ENCODE results near the gene AAMP. TPM values are rescaled to one million over a fixed set of nuclear protein-coding genes. Genes with fewer than 3 reads are reported as not detected.

Gene AAMP
- total RNA-seq, 4 donors from 2014 or later: 104 to 169 (median 144) TPM

DNA sequence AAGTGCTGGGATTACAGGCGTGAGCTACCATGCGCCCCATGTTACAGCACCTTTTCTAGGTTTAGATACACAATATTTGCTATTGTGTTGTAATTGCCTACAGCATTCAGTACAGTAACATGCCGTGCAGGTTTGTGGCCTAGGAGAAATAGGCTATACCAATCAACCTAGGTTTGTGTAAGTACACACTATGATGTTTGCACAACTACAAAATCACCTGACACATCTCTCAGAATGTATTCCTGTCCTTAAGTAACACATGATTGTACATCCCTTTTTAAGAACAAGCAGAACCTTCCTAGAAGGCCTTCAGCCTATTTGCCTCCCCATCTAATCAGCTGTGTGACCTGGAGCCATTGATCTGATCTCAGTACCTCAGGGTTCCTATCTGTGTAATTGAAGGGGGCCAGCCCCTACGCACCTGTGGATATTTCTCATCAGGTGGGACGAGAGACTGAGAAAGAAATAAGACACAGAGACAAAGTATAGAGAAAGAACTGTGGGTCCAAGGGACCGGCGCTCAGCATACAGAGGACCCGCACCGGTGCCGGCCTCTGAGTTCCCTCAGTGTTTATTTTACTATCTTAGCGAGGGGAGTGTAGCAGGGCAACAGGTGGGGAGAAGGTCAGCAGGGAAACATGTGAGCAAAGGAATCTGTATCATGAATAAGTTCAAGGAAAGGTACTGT is 41.1 kb upstream of the AAMP start:
- WGBS: 83% methylated on average over 11 of the region's 11 CpGs
- no peak for TF ChIP-seq POLR2AphosphoS5 (IDR thresholded peaks at IDR 0.05)
- no peak for TF ChIP-seq POLR2A (IDR thresholded peaks at IDR 0.05; ENCODE audit: low read depth)
- TF ChIP-seq EP300 (IDR thresholded peaks at IDR 0.05): no peak
- TF ChIP-seq, protein P1, sequence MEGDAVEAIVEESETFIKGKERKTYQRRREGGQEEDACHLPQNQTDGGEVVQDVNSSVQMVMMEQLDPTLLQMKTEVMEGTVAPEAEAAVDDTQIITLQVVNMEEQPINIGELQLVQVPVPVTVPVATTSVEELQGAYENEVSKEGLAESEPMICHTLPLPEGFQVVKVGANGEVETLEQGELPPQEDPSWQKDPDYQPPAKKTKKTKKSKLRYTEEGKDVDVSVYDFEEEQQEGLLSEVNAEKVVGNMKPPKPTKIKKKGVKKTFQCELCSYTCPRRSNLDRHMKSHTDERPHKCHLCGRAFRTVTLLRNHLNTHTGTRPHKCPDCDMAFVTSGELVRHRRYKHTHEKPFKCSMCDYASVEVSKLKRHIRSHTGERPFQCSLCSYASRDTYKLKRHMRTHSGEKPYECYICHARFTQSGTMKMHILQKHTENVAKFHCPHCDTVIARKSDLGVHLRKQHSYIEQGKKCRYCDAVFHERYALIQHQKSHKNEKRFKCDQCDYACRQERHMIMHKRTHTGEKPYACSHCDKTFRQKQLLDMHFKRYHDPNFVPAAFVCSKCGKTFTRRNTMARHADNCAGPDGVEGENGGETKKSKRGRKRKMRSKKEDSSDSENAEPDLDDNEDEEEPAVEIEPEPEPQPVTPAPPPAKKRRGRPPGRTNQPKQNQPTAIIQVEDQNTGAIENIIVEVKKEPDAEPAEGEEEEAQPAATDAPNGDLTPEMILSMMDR (IDR thresholded peaks at IDR 0.05): no peak
- H3K36me3 ChIP-seq: no peaks in the 10 kb centered on the region
- H3K4me1 ChIP-seq: no peaks in the 10 kb centered on the region
- H3K9me3 ChIP-seq: no peaks in the 10 kb centered on the region
- H3K27me3 ChIP-seq: no peaks in the 10 kb centered on the region
- intact Hi-C loops (cut with DNase I): no loop called here
- no peak for DNase-seq (ENCODE audit: extremely low spot score)
- no peak overlapping the region for H3K27ac ChIP-seq (replicated peaks in 1 of 4)
- H3K4me3 ChIP-seq: no peak overlapping the region

DNA sequence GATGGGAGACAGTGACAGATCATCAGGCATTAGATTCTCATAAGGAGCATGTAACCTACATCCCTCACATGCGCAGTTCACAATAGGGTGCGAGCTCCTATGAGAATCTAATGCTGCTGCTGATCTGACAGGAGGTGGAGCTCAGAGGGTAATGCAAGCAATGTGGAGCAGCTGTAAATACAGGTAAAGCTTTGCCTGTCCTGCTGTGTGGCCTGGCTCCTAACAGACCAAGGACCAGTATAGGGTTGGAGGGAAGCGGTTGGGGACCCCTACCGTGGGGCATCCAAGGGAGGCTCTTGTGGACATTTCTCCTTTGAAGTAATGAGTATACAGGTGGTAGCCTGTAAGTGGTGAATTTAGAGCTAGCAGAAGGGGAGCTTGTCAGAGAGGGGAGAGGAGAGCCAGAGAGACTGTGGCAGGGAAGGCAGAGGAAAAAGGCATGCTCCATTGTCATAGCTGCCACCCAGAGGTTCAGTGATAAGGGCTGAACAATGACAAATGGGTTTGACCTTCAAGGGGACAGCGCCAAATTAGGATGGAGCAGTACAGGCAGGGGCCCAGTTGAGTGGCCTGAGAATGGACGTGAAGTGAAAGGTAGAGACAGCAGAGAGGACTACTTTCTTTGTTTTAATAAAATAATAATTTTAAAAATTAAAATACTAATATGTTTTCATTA is 37.6 kb upstream of the AAMP start:
- no peaks in the 10 kb centered on the region for H3K9me3 ChIP-seq
- H3K27me3 ChIP-seq: no peaks in the 10 kb centered on the region
- no peaks in the 10 kb centered on the region for H3K4me1 ChIP-seq
- no peak overlapping the region for H3K4me3 ChIP-seq
- no peaks in the 10 kb centered on the region for H3K36me3 ChIP-seq
- TF ChIP-seq POLR2AphosphoS5 (IDR thresholded peaks at IDR 0.05) (no peak), POLR2A (IDR thresholded peaks at IDR 0.05; ENCODE audit: low read depth) (no peak)
- 87% methylated on average over 6 of the region's 6 CpGs for WGBS
- no peak for DNase-seq (ENCODE audit: extremely low spot score)
- intact Hi-C loops (cut with DNase I): no loop called here
- no peak overlapping the region for H3K27ac ChIP-seq (replicated peaks in 1 of 4)

DNA sequence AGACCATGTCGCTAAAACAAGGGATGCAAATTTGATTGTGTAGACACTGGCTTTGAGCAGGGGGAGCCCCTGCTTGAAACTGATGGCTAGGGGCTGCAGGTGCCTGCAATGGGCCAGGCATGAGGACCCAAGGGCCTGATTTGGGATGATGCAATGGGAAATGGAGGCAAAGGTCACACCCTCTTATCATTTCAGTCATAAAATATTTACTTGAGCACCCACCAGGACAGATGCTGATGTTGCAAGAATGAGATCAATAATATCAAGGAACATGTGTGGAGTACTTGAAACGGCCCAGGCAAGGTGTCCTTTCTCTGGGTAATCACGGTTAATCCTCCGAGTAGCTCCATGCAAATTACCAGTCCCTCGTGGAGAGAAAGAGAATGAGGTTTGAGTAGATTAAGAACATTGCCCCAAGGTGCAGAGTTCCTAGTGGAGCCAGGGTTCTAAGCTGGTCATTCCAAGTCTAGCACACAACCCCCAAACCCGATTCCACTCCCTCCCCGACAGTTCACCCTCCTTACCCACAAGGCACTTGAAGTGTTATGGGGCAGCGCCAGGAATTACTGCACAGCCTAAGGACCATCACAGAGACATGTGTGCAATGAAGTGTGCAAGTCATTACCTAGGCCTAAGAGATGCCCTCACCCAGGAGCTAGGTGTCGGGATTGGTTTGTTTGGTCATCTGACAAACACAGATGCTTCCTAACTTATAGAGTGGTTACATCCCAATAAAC is 36.4 kb upstream of the AAMP start:
- Histone ChIP-seq H3K27ac (replicated peaks in 1 of 4) (no peak overlapping the region), H3K9me3 (no peaks in the 10 kb centered on the region), H3K4me1 (peaks cover 0 to 4% (median 0%) of the 10 kb centered on the region in 4 donors), H3K27me3 (no peaks in the 10 kb centered on the region), H3K4me3 (no peak overlapping the region), H3K36me3 (no peaks in the 10 kb centered on the region)
- TF ChIP-seq POLR2AphosphoS5 (IDR thresholded peaks at IDR 0.05) (no peak), POLR2A (IDR thresholded peaks at IDR 0.05; ENCODE audit: low read depth) (no peak), EP300 (IDR thresholded peaks at IDR 0.05) (no peak)
- TF ChIP-seq, protein P1 (IDR thresholded peaks at IDR 0.05): no peak
- 89% methylated on average over 8 of the region's 9 CpGs for WGBS
- intact Hi-C loops (cut with DNase I): no loop called here
- no peak for DNase-seq (ENCODE audit: extremely low spot score)

DNA sequence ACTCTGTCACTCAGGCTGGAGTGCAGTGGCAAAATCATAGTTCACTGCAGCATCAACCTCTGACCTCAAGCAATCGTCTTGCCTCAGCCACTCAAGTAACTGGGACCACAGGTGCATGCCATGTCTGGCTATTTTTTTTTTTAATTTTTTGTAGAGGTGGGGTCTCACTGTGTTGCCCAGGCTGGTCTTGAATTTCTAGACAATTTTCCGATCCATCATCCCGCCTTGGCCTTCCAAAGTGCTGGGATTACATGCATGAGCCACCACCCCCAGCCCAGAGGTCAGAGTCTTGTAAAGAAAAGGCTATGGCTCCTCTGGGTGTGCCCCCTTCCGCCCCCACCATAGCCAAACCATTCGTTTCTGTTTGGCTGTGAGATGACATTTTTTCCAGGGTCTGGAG is 35.4 kb upstream of the AAMP start:
- Histone ChIP-seq H3K27me3 (no peaks in the 10 kb centered on the region), H3K9me3 (no peaks in the 10 kb centered on the region), H3K27ac (replicated peaks in 1 of 4) (no peak overlapping the region), H3K4me1 (peaks cover 0 to 7% (median 3%) of the 10 kb centered on the region in 4 donors), H3K36me3 (no peaks in the 10 kb centered on the region), H3K4me3 (no peak overlapping the region)
- DNase-seq (ENCODE audit: extremely low spot score): no peak
- TF ChIP-seq EP300 (IDR thresholded peaks at IDR 0.05): no peak
- TF ChIP-seq, protein P1 (IDR thresholded peaks at IDR 0.05): no peak
- TF ChIP-seq POLR2A (IDR thresholded peaks at IDR 0.05; ENCODE audit: low read depth): no peak
- TF ChIP-seq POLR2AphosphoS5 (IDR thresholded peaks at IDR 0.05): no peak
- WGBS: 82% methylated on average over 5 of the region's 5 CpGs
- intact Hi-C loops (cut with DNase I): no loop called here

Data from esophagus muscularis mucosa (tissue), 4 donors.